HepG2 (cell line): ENCODE results near the gene CERS6. TPM values are rescaled to one million over a fixed set of nuclear protein-coding genes. Genes with fewer than 3 reads are reported as not detected.

ENCODE experiments used
- ATAC-seq: fragments of 200-7000 bp; cut with Tn5 transposase; 3 replicates; pipeline ENCODE4 v1.9.1; 2020; ENCODE audit warnings: mild to moderate bottlenecking, moderate library complexity
- BruUV-seq: library from RNA; stranded (reverse); fragments of 400-500 nt; replicated peaks from 2 replicates; lab custom pipeline; 2021; lab: Mats Ljungman, UMichigan
- CTCF ChIA-PET: fragments of 300-600 bp; formaldehyde crosslinking; extraction: SDS; loops from one replicate; lab custom pipeline; 2021; ENCODE audit warnings: low total read pairs, inconsistent platforms, low intra/inter-chr PET ratio; lab: Yijun Ruan, JAX
- POLR2A ChIA-PET: fragments of 350-600 bp; sonication (Branson Sonifier 250); formaldehyde crosslinking; loops from one replicate; lab custom pipeline; 2020; ENCODE audit warnings: antibody characterized with exemption, inconsistent platforms; lab: Yijun Ruan, JAX
- DNase-seq: peaks from one replicate; pipeline ENCODE4 v3.0.0-alpha.2; 2015; ENCODE audit warnings: low spot score
- FAIRE-seq: peaks from 3 replicates; lab custom pipeline; 2011; peaks lifted over from hg19 to GRCh38; lab: Jason Lieb, UNC
- H2AFZ ChIP-seq: one replicate; pipeline ENCODE4 v1.6.1; 2011; ENCODE audit warnings: low read length, inconsistent platforms
- H3K27ac ChIP-seq: fragments of 300-600 bp; 3 replicates; pipeline ENCODE4 v1.8.0; 2011; ENCODE audit warnings: mixed run types, mild to moderate bottlenecking, mixed read lengths, low read length, inconsistent platforms; ENCODE audit not compliant: insufficient read depth; ENCODE audit errors: extremely low read length
- H3K27me3 ChIP-seq, 2 experiments: fragments of 200-600 bp in 1 of 2; 2 replicates in 1 of 2; 3 replicates in 1 of 2; pipeline versions ENCODE4 v1.6.0 to v1.8.0; 2011; ENCODE audit warnings: low read length in 2 of 2, mild to moderate bottlenecking in 2 of 2, moderate library complexity in 2 of 2, inconsistent platforms in 1 of 2; ENCODE audit not compliant: insufficient read depth in 2 of 2, control insufficient read depth in 1 of 2
- H3K36me3 ChIP-seq, 2 experiments: fragments of 200-600 bp in 1 of 2; replicated peaks in 1 of 2; 2 replicates in 1 of 2; 3 replicates in 1 of 2; pipeline versions ENCODE4 v1.5.1 to v1.8.0; 2011; ENCODE audit warnings: low read length in 2 of 2, inconsistent platforms in 1 of 2; ENCODE audit not compliant: insufficient read depth in 2 of 2, control insufficient read depth in 1 of 2
- H3K4me1 ChIP-seq: 2 replicates; pipeline ENCODE4 v1.5.1; 2012; ENCODE audit warnings: low read length, inconsistent platforms; ENCODE audit not compliant: insufficient read depth
- H3K4me2 ChIP-seq: 2 replicates; pipeline ENCODE4 v1.6.0; 2011; ENCODE audit warnings: low read depth, low read length, inconsistent platforms
- H3K4me3 ChIP-seq, 3 experiments: fragments of 200-600 bp in 1 of 3; sonication (generic), shearing (Covaris generic) in 1 of 3; replicated peaks in 1 of 3; 2 replicates each; pipeline ENCODE4 v1.5.1; 2011 to 2016; ENCODE audit warnings: low read length in 3 of 3, inconsistent platforms in 2 of 3, low read depth in 2 of 3, mild to moderate bottlenecking in 2 of 3, control low read depth in 1 of 3, mixed read lengths in 1 of 3; ENCODE audit not compliant: insufficient read depth in 1 of 3
- H3K79me2 ChIP-seq: one replicate; pipeline ENCODE4 v1.6.1; 2011; ENCODE audit warnings: low read length, inconsistent platforms; ENCODE audit not compliant: insufficient read depth
- H3K9ac ChIP-seq: 2 replicates; pipeline ENCODE4 v1.6.0; 2011; ENCODE audit warnings: mild to moderate bottlenecking, low read depth, low read length, inconsistent platforms; ENCODE audit not compliant: insufficient read depth
- H3K9me3 ChIP-seq: 2 replicates; pipeline ENCODE4 v1.5.1; 2012; ENCODE audit warnings: mild to moderate bottlenecking, low read length
- H4K20me1 ChIP-seq: 2 replicates; pipeline ENCODE4 v1.6.0; 2011; ENCODE audit warnings: inconsistent platforms, mild to moderate bottlenecking, low read length, moderate library complexity; ENCODE audit not compliant: insufficient read depth
- CBX1 ChIP-seq: IDR thresholded peaks from one replicate; pipeline ENCODE4 v1.6.1; 2016; ENCODE audit warnings: antibody characterized with exemption, low read depth
- HNF4A ChIP-seq: sonication (generic); formaldehyde crosslinking; IDR thresholded peaks from 2 replicates; pipeline ENCODE4 v1.4.0; 2020; ENCODE audit warnings: missing genetic modification reagents
- MED8 ChIP-seq: sonication (generic); formaldehyde crosslinking; IDR thresholded peaks from 2 replicates; pipeline ENCODE4 v1.8.1; 2023; ENCODE audit warnings: mild to moderate bottlenecking, missing genetic modification reagents; ENCODE audit not compliant: insufficient replicate concordance
- NCOA1 ChIP-seq: sonication (generic); formaldehyde crosslinking; IDR thresholded peaks from 2 replicates; pipeline ENCODE4 v1.9.0; 2021; ENCODE audit warnings: missing genetic modification reagents
- SNRNP70 ChIP-seq: fragments of 200-400 bp; formaldehyde crosslinking; IDR thresholded peaks from 2 replicates; pipeline ENCODE4 v1.6.1; 2017; ENCODE audit warnings: mild to moderate bottlenecking, low read depth, low read length, moderate library complexity
- TFDP1 ChIP-seq: IDR thresholded peaks from 2 replicates; pipeline ENCODE4 v1.6.1; 2016; ENCODE audit warnings: missing compliant biosample characterization, missing genetic modification reagents, borderline replicate concordance
- U2AF1 ChIP-seq: fragments of 200-400 bp; formaldehyde crosslinking; optimal IDR thresholded peaks from 2 replicates; pipeline ENCODE3; 2017; ENCODE audit warnings: mild to moderate bottlenecking, low read depth, low read length
- ZBTB26 ChIP-seq: IDR thresholded peaks from 2 replicates; pipeline ENCODE4 v1.6.1; 2016; ENCODE audit warnings: missing compliant biosample characterization, missing genetic modification reagents, borderline replicate concordance
- ZBTB43 ChIP-seq: sonication (generic); formaldehyde crosslinking; conservative IDR thresholded peaks from 2 replicates; pipeline ENCODE4 v1.4.0; 2020; ENCODE audit warnings: missing genetic modification reagents
- ZNF12 ChIP-seq: sonication (generic); formaldehyde crosslinking; IDR thresholded peaks from 2 replicates; pipeline ENCODE4 v1.5.0; 2020; ENCODE audit warnings: missing genetic modification reagents
- ZNF350 ChIP-seq: sonication (generic); formaldehyde crosslinking; IDR thresholded peaks from 2 replicates; pipeline ENCODE4 v1.4.0; 2020; ENCODE audit warnings: mild to moderate bottlenecking, low read depth, missing genetic modification reagents, borderline replicate concordance
- ZNF616 ChIP-seq: sonication (generic); formaldehyde crosslinking; IDR thresholded peaks from 2 replicates; pipeline ENCODE4 v1.5.0; 2020; ENCODE audit warnings: low read depth, mild to moderate bottlenecking, missing genetic modification reagents
- ZNF883 ChIP-seq: sonication (generic); formaldehyde crosslinking; IDR thresholded peaks from 2 replicates; pipeline ENCODE4 v1.5.1; 2020; ENCODE audit warnings: mild to moderate bottlenecking, missing genetic modification reagents; ENCODE audit errors: not compliant biosample characterization
- WGBS: methylation state at CpG from one replicate; pipeline ENCODE4 v1.1.6; 2017; ENCODE audit warnings: low lambda C conversion rate; 5-methylcytosine and 5-hydroxymethylcytosine counted together
- in situ Hi-C: cut with HindIII; loops from 2 replicates; pipeline ENCODE4 v1.10.0; 2017; ENCODE audit warnings: low pct_unique_long_range_greater_than_20kb; ENCODE audit not compliant: extremely low pct_ligation_motif_present
- intact Hi-C: fragments of 100-400 bp; cut with micrococcal nuclease; formaldehyde crosslinking; loops from one replicate; pipeline ENCODE4 v1.10.0; 2022; ENCODE audit not compliant: unreplicated experiment
- polyA plus RNA-seq, 8 experiments: library from polyadenylated mRNA; depleted of rRNA in 3 of 8; stranded (reverse) in 7 of 8; unstranded in 1 of 8; fragments of >200 nt; fragmentation: Illumina TruSeq in 4 of 8; extraction: Trizol in 4 of 8; gene quantifications; 2 replicates each; pipeline versions ENCODE4 v1.2.1 to v1.2.3, GENCODE V29; 2011 to 2016; ENCODE audit warnings: low read depth in 4 of 8, missing spikeins in 1 of 8, mixed read lengths in 1 of 8; ENCODE audit not compliant: insufficient read depth in 1 of 8
- total RNA-seq, 5 experiments: library from RNA; depleted of rRNA; stranded (reverse); fragments of >200 nt; fragmentation: Illumina TruSeq; extraction: Trizol; gene quantifications; 2 replicates each; pipeline ENCODE4 v1.2.3, GENCODE V29; 2016; ENCODE audit warnings: low read depth in 1 of 5

CERS6 gene
- total and polyA plus RNA-seq, 2 of the 13 experiments (the other 11 are each of a cell fraction or from before 2014, with no cell fraction given), result 10.1 to 20.3 TPM

GRCh38 chr2:168594778-168595177, 138.7 kb downstream of the CERS6 start:
- intact Hi-C loops, result no loop called here
- FAIRE-seq, result no peak

DNA sequence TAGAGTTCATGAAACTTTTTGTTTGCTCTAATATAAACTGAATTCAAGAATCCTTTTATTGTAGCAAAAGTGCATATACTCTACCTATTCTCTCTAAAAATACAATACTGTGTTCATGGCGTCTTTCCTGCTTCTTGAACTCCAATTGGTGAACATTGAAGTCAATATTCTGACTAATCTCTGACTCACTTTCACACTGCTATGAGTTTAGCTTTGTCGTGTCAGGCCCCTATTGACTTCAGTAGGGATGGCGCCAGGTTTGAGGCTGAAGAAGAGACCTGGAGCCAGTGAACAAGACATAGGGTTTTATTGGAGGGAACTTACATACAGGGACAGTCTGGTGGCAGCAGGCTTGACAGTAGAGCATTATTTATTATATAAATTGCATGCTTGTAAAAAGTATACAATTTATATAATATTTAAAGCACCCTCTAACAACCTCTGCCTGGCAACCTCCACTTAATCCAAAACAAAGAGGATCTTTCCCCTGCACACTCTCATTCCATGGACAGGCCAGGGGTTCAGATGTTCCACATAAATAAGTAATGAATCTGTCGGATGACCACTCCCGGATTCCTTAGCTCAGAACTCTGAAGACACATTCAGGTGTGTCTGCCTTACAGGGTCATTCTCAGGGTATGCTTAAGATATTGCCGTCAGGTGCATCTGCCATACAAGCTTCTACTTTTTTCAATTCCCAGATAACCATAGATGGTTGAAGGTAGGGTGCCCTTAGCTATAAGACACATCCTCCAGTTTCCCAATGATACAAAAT, 141.0 kb downstream of the CERS6 start:
- BruUV-seq, result no TSS peak
- ATAC-seq, result no peak
- no peak for DNase-seq
- Histone ChIP-seq H3K79me2 (no peaks in the 10 kb centered on the region), H3K27me3 (no peaks in the 10 kb centered on the region), H4K20me1 (no peaks in the 10 kb centered on the region; the same call in 1 of the 2 replicates), H3K27ac (no peak overlapping the region), H3K9ac (no peak overlapping the region), H3K4me3 (no peak overlapping the region), H3K9me3 (no peaks in the 10 kb centered on the region), H3K4me1 (no peaks in the 10 kb centered on the region), H2AFZ (no peak overlapping the region), H3K4me2 (no peak overlapping the region), H3K36me3 (no peaks in the 10 kb centered on the region)
- intact Hi-C loops, result no loop called here
- FAIRE-seq, result no peak
- ChIA-PET CTCF (no interaction called here), POLR2A (no interaction called here)
- in situ Hi-C loops, result no loop called here
- 98% methylated on average over 6 of the region's 6 CpGs for WGBS
- TF ChIP-seq ZNF350 (CRISPR knock-in tag), result no peak
- TF ChIP-seq U2AF1, result no peak
- no peak for TF ChIP-seq HNF4A (CRISPR knock-in tag)
- TF ChIP-seq SNRNP70, result no peak
- TF ChIP-seq ZBTB26 (CRISPR knock-in tag), result no peak
- TF ChIP-seq CBX1, result no peak
- TF ChIP-seq MED8 (CRISPR knock-in tag), result no peak
- no peak for TF ChIP-seq ZNF616 (CRISPR knock-in tag)
- no peak for TF ChIP-seq ZNF883 (CRISPR knock-in tag)
- TF ChIP-seq TFDP1, result no peak
- TF ChIP-seq NCOA1 (CRISPR knock-in tag), result no peak

More at GRCh38 chr2:168594778-168595177, 138.7 kb downstream of the CERS6 start:
- 93% methylated on average over 1 of the region's 1 CpG for WGBS
- no peak overlapping the region for H3K4me2 ChIP-seq
- H4K20me1 ChIP-seq, result no peaks in the 10 kb centered on the region; the same call in 1 of the 2 replicates
- no peaks in the 10 kb centered on the region for H3K4me1 ChIP-seq
- no peak for DNase-seq
- CTCF ChIA-PET, result no interaction called here
- BruUV-seq, result no TSS peak
- TF ChIP-seq ZNF12 (CRISPR knock-in tag), result no peak
- TF ChIP-seq ZBTB43 (CRISPR knock-in tag), result no peak
- TF ChIP-seq, all 625 proteins: peak for 0
- H3K4me3 ChIP-seq, result no peak overlapping the region
- no peaks in the 10 kb centered on the region for H3K36me3 ChIP-seq
- ATAC-seq, result no peak
- in situ Hi-C loops, result no loop called here
- H3K9ac ChIP-seq, result no peak overlapping the region
- POLR2A ChIA-PET, result no interaction called here
- H2AFZ ChIP-seq, result no peak overlapping the region
- H3K27me3 ChIP-seq, result no peaks in the 10 kb centered on the region
- H3K9me3 ChIP-seq, result no peaks in the 10 kb centered on the region
- H3K79me2 ChIP-seq, result no peaks in the 10 kb centered on the region
- H3K27ac ChIP-seq, result no peak overlapping the region
